Peyer's patch (tissue), 4 donors: ENCODE results near the gene AKNA.

Experiments
- CTCF ChIP-seq, 6 experiments: fragments of 450-650 bp in 4 of 6; fragments of 200-600 bp in 2 of 6; sonication (generic) in 1 of 6; IDR thresholded peaks; one replicate each; pipeline ENCODE4 v1.5.1; 2017 to 2019; ENCODE audit warnings: antibody characterized with exemption in 6 of 6, mild to moderate bottlenecking in 3 of 6, moderate library complexity in 1 of 6
- POLR2A ChIP-seq, 2 donors: fragments of 450-650 bp; IDR thresholded peaks; one replicate each; pipeline ENCODE4 v1.5.1; 2017; ENCODE audit warnings: antibody characterized with exemption in 2 of 2, mild to moderate bottlenecking in 2 of 2, moderate library complexity in 2 of 2

GRCh38 chr9:114347675-114348074, 40.1 kb downstream of the AKNA start:
- TF ChIP-seq CTCF (IDR thresholded peaks at IDR 0.05) (no peak), POLR2A (IDR thresholded peaks at IDR 0.05) (no peak)
